Neural progenitor cell (in vitro differentiated cells): ENCODE measurements around the gene ATG10. TPM values are rescaled to one million over a fixed set of nuclear protein-coding genes. Genes with fewer than 3 reads are reported as not detected.

Experiments
- DNase-seq: peaks from one replicate; pipeline ENCODE4 v3.0.0-alpha.2; 2016; ENCODE audit warnings: low spot score
- H2AFZ ChIP-seq: fragments of 200-600 bp; sonication (generic); replicated peaks from 2 replicates; pipeline ENCODE4 v1.6.1; 2016; ENCODE audit warnings: antibody characterized with exemption
- H3F3A ChIP-seq: fragments of 200-600 bp; sonication (generic); 2 replicates; pipeline ENCODE4 v1.6.1; 2016; ENCODE audit warnings: antibody characterized with exemption, low read depth
- H3K27ac ChIP-seq: fragments of 200-600 bp; sonication (generic); 2 replicates; pipeline ENCODE4 v1.5.1; 2016; ENCODE audit warnings: mild to moderate bottlenecking
- H3K27me3 ChIP-seq: fragments of 200-600 bp; sonication (generic); 2 replicates; pipeline ENCODE4 v1.6.1; 2016; ENCODE audit warnings: mild to moderate bottlenecking, moderate library complexity
- H3K36me3 ChIP-seq: fragments of 200-600 bp; sonication (generic); 2 replicates; pipeline ENCODE4 v1.5.1; 2016
- H3K4me1 ChIP-seq: fragments of 200-600 bp; sonication (generic); 2 replicates; pipeline ENCODE4 v1.6.1; 2016; ENCODE audit warnings: mixed run types
- H3K4me2 ChIP-seq: fragments of 200-600 bp; sonication (generic); 2 replicates; pipeline ENCODE4 v1.6.1; 2016
- H3K4me3 ChIP-seq: fragments of 200-600 bp; sonication (generic); 2 replicates; pipeline ENCODE4 v1.5.1; 2016
- H3K79me2 ChIP-seq: fragments of 200-600 bp; sonication (generic); 2 replicates; pipeline ENCODE4 v1.6.1; 2016; ENCODE audit warnings: low read depth
- H3K9ac ChIP-seq: fragments of 200-600 bp; sonication (generic); 2 replicates; pipeline ENCODE4 v1.6.1; 2016
- H3K9me3 ChIP-seq: fragments of 200-600 bp; sonication (generic); 2 replicates; pipeline ENCODE4 v1.5.1; 2016; ENCODE audit warnings: low read depth
- H4K20me1 ChIP-seq: fragments of 200-600 bp; sonication (generic); 2 replicates; pipeline ENCODE4 v1.6.1; 2016; ENCODE audit warnings: low read depth
- H3K27ac Mint-ChIP-seq: 3 replicates; pipeline ENCODE4 v1.8.0; 2021; ENCODE audit warnings: mixed read lengths
- H3K27me3 Mint-ChIP-seq: 2 replicates; pipeline ENCODE4 v1.8.0; 2022; ENCODE audit warnings: low read depth, mild to moderate bottlenecking, inconsistent platforms, moderate library complexity, mixed read lengths; ENCODE audit not compliant: insufficient read depth
- H3K36me3 Mint-ChIP-seq: 3 replicates; pipeline ENCODE4 v1.8.0; 2021; ENCODE audit warnings: mixed read lengths
- H3K4me1 Mint-ChIP-seq: 3 replicates; pipeline ENCODE4 v1.8.0; 2021; ENCODE audit warnings: mixed read lengths
- H3K4me3 Mint-ChIP-seq: 3 replicates; pipeline ENCODE4 v1.8.0; 2021; ENCODE audit warnings: mild to moderate bottlenecking, moderate library complexity, mixed read lengths
- H3K9me3 Mint-ChIP-seq: 3 replicates; pipeline ENCODE4 v1.8.0; 2020; ENCODE audit warnings: mixed read lengths
- EZH2 ChIP-seq: fragments of 200-600 bp; sonication (generic); IDR thresholded peaks from 2 replicates; pipeline ENCODE4 v1.6.1; 2017; ENCODE audit warnings: antibody characterized with exemption, mild to moderate bottlenecking, moderate library complexity
- EZH2phosphoT487 ChIP-seq: fragments of 200-600 bp; sonication (generic); IDR thresholded peaks from 2 replicates; pipeline ENCODE4 v1.6.1; 2017; ENCODE audit warnings: antibody characterized with exemption
- total RNA-seq: library from RNA; depleted of rRNA; stranded (reverse); fragments of >200 nt; gene quantifications from 2 replicates; pipeline ENCODE4 v1.2.3, GENCODE V29; 2015; ENCODE audit warnings: low replicate concordance
- TF ChIP-seq, protein P1 (sequence below): fragments of 200-600 bp; sonication (generic); IDR thresholded peaks from 2 replicates; pipeline ENCODE4 v1.5.1; 2017; ENCODE audit warnings: antibody characterized with exemption, mild to moderate bottlenecking

ATG10 gene
- total RNA-seq, 1 donor from 2014 or later = 13.4 TPM

DNA sequence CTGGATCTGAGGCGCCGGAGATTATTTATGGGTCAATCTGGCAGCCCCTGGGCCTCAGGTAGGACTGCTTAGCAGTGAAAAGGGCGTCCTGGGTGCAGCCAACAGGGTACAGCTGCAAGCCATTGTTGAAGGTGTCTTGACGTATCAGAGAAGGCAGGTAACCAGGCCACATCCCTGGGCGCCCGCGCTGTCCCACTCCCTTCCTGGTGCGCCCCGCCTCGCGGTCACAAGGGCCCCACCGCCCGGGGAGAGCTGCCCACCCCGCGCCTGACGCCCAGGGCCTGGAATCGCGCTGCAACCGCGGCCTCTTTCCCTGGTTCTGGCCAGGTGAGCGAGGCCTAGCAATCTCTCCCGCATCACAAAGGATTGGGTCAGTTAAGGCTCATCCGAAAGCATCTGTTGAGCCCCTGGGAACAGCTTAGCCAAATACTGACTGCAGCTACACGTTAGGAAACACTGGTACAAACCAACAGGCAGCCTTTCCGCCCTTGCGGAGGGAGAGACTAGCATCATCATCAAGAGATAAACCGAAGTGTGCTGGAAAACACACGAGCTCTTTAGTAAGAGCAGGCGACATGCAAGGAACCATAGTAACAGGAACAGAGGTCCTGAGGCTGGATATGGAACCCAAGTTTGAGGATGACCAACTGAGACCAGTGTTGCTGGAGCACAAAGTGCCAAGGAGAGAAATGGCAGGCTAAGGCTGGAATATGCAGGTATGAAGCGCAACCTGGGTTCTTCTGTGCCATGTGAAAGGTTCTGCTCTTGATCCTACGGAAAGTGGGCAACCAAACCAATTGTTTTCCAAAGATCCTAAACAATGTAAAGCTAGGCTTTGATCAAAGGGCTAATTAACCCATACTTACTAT lies 302.8 kb downstream of the ATG10 start:
- peaks cover 34% of the 10 kb centered on the region for H3K79me2 ChIP-seq
- no peaks in the 10 kb centered on the region for H3K27me3 ChIP-seq
- H3K9me3 ChIP-seq = no peaks in the 10 kb centered on the region
- peaks cover 67% of the 10 kb centered on the region for H3F3A ChIP-seq
- H3K27me3 Mint-ChIP-seq = peaks cover 3% of the 10 kb centered on the region
- TF ChIP-seq EZH2 (no peak), EZH2phosphoT487 (no peak)
- TF ChIP-seq, protein P1, sequence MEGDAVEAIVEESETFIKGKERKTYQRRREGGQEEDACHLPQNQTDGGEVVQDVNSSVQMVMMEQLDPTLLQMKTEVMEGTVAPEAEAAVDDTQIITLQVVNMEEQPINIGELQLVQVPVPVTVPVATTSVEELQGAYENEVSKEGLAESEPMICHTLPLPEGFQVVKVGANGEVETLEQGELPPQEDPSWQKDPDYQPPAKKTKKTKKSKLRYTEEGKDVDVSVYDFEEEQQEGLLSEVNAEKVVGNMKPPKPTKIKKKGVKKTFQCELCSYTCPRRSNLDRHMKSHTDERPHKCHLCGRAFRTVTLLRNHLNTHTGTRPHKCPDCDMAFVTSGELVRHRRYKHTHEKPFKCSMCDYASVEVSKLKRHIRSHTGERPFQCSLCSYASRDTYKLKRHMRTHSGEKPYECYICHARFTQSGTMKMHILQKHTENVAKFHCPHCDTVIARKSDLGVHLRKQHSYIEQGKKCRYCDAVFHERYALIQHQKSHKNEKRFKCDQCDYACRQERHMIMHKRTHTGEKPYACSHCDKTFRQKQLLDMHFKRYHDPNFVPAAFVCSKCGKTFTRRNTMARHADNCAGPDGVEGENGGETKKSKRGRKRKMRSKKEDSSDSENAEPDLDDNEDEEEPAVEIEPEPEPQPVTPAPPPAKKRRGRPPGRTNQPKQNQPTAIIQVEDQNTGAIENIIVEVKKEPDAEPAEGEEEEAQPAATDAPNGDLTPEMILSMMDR = no peak
- peaks cover 15% of the 10 kb centered on the region for H4K20me1 ChIP-seq
- H3K4me3 Mint-ChIP-seq = no peak overlapping the region
- H3K27ac Mint-ChIP-seq = no peak overlapping the region
- no peak overlapping the region for H3K4me2 ChIP-seq
- no peak overlapping the region for H2AFZ ChIP-seq
- peaks cover 17% of the 10 kb centered on the region for H3K4me1 Mint-ChIP-seq
- peaks cover 24% of the 10 kb centered on the region for H3K36me3 ChIP-seq
- H3K27ac ChIP-seq = peak overlapping the region; percentile 64
- H3K9ac ChIP-seq = no peak overlapping the region
- H3K36me3 Mint-ChIP-seq = peaks cover 40% of the 10 kb centered on the region
- DNase-seq = no peak
- no peak overlapping the region for H3K4me3 ChIP-seq
- no peaks in the 10 kb centered on the region for H3K9me3 Mint-ChIP-seq
- H3K4me1 ChIP-seq = peaks cover 40% of the 10 kb centered on the region

DNA sequence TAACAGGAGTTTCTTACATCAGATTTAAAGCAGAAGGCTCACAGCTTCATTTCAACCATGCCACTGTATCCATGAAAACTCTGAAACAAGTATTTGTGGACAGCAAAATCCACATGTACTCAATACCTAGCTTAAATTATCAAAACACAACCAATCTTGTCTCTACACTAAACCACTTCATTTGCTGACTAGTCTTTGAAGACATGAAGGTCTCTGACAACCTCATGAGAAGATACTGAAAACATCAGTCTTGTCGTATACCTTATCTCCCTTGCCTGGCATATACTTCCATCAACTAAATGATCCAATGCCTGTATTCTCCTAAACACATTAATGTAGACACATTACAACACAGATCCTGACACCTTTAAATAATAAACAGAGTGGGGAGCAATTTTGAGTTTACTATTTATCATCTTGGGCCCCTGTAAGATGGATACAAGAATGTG lies 303.4 kb downstream of the ATG10 start:
- no peaks in the 10 kb centered on the region for H3K9me3 Mint-ChIP-seq
- H4K20me1 ChIP-seq = peaks cover 15% of the 10 kb centered on the region
- H3F3A ChIP-seq = peaks cover 67% of the 10 kb centered on the region
- no peak overlapping the region for H3K9ac ChIP-seq
- H3K4me2 ChIP-seq = no peak overlapping the region
- H2AFZ ChIP-seq = no peak overlapping the region
- no peaks in the 10 kb centered on the region for H3K27me3 ChIP-seq
- peaks cover 24% of the 10 kb centered on the region for H3K36me3 ChIP-seq
- peaks cover 34% of the 10 kb centered on the region for H3K79me2 ChIP-seq
- peaks cover 6% of the 10 kb centered on the region for H3K27me3 Mint-ChIP-seq
- H3K4me3 Mint-ChIP-seq = peak overlapping the region; percentile 27
- H3K4me3 ChIP-seq = no peak overlapping the region
- peaks cover 40% of the 10 kb centered on the region for H3K4me1 ChIP-seq
- TF ChIP-seq EZH2phosphoT487 (no peak), EZH2 (no peak)
- TF ChIP-seq, protein P1 = no peak
- DNase-seq = no peak
- H3K27ac Mint-ChIP-seq = no peak overlapping the region
- H3K36me3 Mint-ChIP-seq = peaks cover 37% of the 10 kb centered on the region
- no peaks in the 10 kb centered on the region for H3K9me3 ChIP-seq
- peak overlapping the region; percentile 64 for H3K27ac ChIP-seq
- H3K4me1 Mint-ChIP-seq = peaks cover 19% of the 10 kb centered on the region

DNA sequence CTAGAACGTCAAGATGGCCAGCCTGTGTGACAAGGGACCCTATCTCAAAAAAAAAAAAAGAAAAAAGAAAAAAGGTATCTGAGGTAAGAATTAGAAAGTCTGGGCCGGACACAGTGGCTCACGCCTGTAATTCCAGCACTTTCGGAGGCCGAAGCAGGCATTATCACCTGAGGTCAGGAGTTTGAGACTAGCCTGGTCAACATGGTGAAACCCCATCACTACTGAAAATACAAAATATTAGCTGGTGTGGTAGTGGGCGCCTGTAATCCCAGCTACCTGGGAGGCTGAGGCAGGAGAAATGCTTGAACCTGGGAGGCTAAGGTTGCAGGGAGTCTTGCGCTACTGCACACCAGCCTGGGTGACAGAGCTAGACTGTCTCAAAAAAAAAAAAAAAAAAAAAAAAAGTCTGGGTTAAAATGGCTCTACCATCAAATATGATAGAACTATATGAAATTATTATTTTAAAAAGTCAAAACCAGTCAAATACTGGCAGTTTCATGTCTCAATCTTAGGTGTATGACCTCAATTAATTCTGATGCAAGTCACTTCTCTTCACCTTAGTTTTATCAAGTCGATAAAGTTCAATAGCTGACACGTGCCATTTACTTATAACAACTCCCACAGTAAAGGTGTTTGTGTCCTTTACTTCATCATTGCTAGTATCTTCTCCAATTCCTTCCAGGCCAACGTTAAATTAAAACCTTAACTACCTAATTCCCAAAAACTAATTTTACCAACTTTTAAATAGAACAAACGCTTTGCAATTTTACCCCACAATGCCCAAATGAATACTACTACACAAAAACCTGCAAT lies 305.2 kb downstream of the ATG10 start:
- H3K9me3 Mint-ChIP-seq = no peaks in the 10 kb centered on the region

More for the DNA sequence above, 305.2 kb downstream of the ATG10 start:
- TF ChIP-seq, protein P1 = no peak
- Histone ChIP-seq H3K9me3 (no peaks in the 10 kb centered on the region), H3K4me1 (peaks cover 28% of the 10 kb centered on the region), H3K79me2 (peaks cover 34% of the 10 kb centered on the region), H3K27ac (peak overlapping the region; percentile 73), H3K9ac (peak overlapping the region; percentile 81), H2AFZ (no peak overlapping the region), H3K36me3 (peaks cover 21% of the 10 kb centered on the region), H3K4me3 (peak overlapping the region; percentile 70), H3F3A (peaks cover 55% of the 10 kb centered on the region), H3K27me3 (no peaks in the 10 kb centered on the region), H4K20me1 (peaks cover 15% of the 10 kb centered on the region), H3K4me2 (peak overlapping the region; percentile 90)
- Mint-ChIP-seq H3K36me3 (peaks cover 37% of the 10 kb centered on the region), H3K4me3 (peak overlapping the region; percentile 93), H3K27ac (peak overlapping the region; percentile 5), H3K4me1 (peaks cover 21% of the 10 kb centered on the region), H3K27me3 (peaks cover 6% of the 10 kb centered on the region)
- DNase-seq = no peak
